Ecto neural progenitor cell (in vitro differentiated cells): ENCODE results near the gene ONECUT1.

Source experiments
- DNase-seq: peaks from one replicate; pipeline ENCODE4 v3.0.0-alpha.2; 2018; ENCODE audit warnings: low spot score

Gene ONECUT1

DNA sequence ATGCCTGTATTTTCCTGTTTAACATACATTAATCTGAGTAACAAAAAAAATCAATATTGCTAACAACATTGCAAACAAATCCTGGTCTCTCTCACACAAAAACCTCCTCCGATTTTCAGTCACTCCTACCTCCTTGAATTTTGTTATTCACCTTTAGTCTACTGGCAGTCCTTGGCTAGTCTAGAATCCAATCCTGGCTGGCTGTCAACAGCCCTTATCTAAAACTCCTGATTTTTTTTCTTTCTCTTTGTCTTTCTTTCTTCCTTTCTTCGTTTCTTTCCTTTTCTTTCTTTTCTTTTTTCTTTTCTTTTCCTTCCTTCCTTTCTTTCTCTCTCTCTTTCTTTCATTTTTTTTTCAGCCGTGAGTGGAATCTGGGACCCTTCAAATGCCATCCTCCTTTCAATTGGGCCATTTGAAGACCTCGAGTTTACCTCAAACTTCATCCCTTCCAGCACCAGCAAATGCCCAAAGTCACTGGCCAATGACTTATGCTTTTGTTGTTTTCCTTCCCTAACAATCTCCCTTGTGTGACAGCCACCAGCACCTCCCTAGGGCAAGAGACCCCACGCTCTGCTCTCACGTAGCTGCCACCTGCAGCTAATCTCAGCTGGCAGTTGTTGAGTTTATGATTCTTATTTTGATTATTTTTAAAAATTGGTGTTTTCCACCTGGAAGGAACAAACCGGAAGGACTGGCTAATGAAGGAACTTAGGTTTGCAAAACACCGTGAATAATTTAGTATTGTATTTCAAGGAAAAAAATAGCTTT lies 6.8 kb upstream of the ONECUT1 start:
- DNase-seq, result no peak

DNA sequence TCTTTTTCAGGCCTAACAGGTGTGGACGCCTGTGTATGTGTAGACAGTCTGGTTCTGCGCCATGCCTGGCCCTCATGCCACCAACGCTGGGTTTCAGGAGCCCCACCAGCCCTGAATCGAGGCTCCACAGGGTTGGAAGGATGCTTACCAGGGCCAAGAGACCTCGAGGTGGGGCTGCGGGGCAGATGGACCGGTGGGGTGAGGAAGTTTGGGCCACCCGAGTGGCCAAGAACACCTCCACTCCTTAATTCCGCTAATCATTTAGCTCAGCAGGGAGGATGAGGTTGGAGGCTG lies 6.0 kb upstream of the ONECUT1 start:
- DNase-seq, result no peak

- no peak for DNase-seq
Measured at GRCh38 chr15:52795464-52796227, 5.5 kb upstream of the ONECUT1 start.

DNA sequence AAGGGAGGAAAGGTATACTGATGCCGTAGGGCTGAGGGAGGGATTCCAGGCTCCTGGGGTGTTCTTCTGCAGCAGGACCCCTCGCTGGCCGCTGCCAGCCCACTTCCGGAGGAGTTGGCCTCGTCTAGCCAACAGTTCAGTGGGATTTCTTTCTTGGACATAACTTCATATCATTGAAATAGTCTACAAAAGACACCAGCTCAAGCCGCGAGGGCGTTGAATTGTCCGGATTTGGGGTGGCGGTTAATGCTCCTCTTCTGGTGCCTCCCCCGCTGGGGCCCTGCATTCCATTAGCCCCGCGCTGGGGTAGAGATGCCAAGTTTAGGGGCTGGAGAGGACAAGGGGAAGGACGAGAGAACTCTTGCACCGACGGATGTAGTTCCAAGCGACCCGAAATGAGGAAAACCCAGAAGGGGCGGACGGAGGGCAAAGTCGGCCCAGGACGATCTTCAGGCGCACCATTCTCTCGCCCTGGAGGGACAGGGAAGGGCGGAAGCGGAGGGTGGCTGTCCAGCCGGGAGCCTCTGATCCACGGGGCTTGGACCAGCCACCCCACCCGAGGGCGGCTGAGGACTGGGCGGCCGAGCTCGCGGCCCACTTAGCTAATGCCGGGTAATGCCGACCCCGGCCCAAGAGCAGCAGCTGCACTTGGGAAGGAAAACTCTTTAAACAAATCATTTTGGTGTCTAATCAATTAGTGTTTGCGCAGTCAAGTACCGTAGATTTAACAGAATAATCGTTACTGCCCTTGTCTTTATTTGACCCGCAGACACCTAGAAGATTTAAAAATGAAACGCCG lies 4.7 kb upstream of the ONECUT1 start:
- DNase-seq, result no peak

GRCh38 chr15:52791776-52792175 lies 1.6 kb upstream of the ONECUT1 start:
- DNase-seq, result no peak

DNA sequence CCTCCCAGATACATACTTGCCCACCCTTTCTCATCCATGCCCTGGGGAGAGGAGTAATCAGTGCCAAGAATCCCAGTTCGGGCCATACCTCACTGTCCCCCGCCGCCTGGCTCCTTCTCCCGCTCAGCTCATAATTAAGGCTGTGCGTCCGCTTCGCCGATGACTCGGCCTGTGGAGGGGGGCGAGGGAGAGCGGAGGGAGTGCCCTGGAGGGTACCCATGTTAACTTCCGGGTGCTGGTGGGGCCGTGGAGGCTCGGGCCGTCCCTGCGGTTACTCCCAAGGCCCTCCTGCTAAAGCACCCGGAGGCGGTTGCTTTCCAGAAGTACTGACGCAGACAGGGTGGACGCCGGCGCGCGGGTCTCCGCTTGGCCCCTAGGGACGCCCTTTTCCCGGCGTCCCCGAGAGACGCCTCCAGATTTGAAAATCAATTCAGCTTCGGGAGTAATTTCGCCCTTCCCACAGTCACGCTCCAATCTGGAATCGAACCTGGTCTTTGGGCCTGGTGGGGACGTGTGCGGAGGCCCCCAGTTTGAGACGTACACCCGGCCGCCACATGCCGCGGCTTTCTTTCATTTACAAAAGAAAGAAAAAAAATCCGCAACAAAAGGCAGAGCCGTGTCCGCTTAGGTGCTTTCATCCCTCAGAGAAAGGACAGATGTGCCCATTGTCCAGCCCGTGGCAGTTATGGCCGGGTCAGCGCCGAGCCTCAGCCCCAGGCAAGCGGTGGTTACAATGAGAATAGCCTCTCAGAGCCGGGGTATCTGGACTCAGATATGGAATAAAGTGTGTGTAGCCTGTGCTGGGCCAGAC lies 1.0 kb upstream of the ONECUT1 start:
- DNase-seq, result peak; percentile 75

DNA sequence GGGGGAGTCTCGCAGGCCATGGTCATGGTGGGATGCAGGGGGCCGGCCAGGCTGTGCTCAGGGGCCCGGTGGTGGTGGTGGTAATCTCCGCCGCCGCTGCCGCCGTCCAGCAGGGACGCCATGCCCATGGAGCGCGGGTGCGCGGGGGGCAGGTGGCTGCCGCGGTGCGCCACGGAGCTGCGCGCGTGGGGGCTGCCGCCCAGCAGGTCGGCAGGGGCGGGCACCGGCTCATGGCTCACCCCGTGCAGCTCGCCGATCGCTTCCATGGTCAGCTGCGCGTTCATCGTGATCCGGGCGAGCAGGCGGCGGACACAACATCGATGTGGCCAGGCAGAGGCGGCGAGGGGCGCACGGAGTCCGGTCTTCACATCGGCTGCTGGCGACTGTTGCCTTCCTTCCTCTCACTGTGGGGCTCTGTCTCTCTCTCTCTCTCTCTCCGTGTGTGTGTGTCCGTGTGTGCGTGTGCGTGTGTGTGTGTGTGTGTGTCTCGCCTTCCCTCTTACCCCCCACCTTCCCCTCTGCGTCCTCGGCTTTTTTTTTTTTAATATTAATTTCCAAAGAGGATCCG lies 451 bp downstream of the ONECUT1 start:
- peak; percentile 66 for DNase-seq

- no peak for DNase-seq
Measured at GRCh38 chr15:52789008-52789600, 1.0 kb downstream of the ONECUT1 start.

DNA sequence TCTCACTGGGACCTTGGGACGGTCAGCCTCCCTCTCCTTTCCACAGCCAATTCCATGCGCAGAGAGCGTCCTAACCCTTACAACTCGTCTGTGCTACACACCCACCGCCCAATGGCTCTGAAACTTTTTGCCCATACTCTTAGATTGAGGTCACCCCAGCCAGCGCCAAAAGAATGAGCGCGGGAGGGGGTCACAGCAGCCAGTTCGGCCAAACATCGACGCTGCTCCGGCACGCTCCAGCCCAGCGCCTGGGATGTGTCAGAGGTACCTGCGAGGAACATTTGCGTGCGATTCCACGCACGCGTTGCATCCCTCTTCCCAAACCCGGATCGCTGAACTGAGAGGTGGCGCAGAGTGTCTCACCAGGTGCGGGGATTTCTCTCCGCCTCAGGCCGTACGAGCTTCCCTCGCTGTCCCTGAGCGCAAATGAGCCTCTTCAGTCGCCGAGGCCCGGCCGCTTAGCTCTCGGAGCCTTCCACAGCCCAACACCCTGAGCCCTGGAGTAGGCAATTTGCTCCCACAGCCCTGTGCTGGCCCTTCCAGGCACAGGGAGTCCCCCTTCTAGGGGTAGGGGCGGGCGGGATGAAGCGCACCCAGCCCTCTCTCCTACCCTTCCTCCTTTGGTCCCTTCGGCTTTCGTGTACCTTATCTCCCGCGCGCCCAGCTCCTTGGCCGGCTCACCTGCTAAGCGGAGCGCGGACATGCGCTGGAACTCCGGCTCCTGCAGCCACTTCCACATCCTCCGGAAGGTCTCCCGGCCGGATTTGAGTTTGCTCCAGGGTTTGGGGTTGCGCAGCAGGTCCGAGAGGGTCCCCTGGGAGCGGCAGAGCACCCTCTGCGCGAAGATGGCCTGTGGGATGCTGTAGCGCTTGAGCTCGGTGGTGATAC lies 1.8 kb downstream of the ONECUT1 start:
- peak; percentile 55 for DNase-seq

GRCh38 chr15:52787549-52788098 lies 2.5 kb downstream of the ONECUT1 start:
- no peak for DNase-seq

DNA sequence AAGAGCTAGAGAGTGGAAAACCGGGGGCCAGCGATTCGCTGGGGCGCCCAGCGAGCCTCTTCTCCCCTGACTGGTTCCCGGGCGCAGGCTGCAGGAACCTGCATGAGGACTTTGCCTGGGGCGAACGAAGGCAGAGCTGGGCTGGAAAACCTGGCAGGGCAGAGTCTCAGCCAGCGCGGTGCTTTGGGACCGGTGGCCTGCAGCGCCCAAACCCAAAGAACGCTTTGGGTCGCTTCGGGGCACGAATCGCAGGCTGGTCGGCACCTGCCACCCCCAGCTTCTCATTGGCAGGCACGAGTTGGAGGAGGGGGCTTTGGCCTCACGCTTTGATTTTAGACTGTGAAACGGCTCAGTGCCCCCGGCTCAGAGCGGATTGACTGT lies 3.0 kb downstream of the ONECUT1 start:
- DNase-seq, result peak; percentile 62

DNA sequence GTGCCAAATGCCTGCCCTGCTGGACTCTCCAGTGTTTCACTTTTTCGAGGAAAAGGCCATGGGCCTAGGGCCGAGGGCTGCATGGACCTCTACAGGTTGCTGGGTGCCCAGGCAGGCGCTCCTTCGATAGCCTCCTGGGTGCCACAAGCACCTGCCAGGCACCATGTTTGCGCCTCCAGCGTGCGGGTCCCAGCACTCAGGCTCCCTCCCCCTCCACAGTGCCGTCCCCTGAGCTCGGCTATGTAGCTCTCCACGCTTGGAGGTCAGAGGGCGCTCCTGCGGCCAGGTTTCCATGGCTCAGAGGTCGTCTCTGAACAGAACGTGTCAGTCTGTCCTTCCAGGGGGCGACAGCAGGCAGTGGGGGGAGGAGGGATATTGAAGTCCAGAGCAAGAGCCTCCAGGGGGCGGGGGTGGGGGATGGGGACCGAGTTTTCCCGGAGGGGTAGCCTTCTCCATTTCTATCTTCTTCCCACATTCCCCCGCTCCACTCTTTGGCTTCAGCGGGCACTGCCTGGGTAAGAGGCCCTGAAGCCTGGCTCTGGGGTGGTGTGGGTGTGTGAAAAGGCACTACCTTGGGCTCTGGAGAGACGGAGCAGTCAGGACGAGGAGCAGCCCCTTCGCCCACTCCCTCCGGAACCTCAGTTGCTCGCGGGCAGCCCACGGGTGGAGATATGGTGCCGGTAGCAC lies 3.6 kb downstream of the ONECUT1 start:
- DNase-seq, result peak; percentile 68

DNA sequence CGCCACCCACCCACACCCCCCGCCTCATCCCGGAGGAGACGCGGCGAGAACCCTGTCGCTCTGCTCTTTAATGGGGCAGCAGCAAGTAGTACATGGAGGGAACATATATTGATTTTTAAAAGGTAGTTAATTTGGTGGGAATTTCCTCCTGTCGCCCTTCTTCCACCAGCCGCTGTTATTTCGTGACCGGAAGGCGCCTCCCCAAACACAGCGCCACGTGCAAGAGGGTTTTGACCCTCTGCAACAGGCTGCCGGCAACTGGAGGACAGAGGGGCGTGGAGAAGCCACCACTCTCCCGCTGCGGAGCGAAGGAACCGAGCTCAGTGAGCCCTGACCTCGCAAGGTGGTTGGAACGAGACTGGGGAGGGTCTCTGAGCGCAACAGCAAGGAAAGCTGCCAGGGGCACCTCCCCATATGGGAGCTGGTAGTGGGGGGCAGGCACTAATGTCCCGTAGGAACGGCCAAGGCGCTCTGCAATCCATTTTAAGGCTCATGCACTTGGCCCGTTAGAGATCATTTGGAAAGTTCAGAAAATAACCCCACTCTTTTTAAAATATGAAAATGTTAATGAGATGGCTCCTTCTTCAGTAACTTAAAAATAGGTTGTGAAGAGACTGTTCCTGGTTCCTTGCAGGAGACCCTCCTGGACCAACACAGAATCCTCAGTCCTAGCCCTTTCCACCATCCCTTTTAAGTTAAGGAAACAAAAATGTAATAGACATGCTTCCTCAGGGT lies 4.3 kb downstream of the ONECUT1 start:
- peak; percentile 57 for DNase-seq

GRCh38 chr15:52784799-52785671 lies 5.1 kb downstream of the ONECUT1 start:
- peak; percentile 58 for DNase-seq

GRCh38 chr15:52783929-52784798 lies 6.0 kb downstream of the ONECUT1 start:
- peak; percentile 83 for DNase-seq

DNA sequence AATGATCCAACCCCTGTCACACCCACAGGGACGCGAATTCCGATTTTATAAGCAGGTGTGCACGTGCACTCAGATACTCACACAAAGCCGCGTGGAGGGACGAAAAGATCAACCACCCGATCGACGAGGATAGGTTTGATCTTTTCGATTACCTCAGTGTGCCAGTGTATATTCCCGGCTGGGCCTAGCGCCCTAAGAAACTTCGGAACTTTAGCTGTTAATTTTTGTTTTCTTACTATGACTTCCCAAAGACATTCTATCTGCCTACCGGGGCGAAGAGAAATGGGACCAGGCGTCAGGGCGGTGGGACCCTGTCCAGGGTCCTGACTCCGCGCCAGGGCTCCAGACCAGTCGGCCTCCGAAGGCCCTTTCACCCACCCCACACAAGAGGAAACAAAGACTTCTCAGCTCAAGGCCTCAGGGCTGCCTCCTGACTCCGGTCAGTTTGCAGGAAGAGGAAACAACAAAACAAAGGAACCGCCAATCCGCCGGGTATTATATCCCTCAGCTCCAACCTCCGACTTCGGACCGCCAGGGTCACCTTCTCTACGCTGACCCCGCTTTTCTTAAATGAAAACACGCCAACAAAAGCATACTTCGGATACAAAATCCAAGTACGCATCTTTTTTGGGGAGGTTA lies 6.8 kb downstream of the ONECUT1 start:
- DNase-seq, result peak; percentile 85
